H1 (cell line): ENCODE results near the gene PHLDA2. TPM values are rescaled to one million over a fixed set of nuclear protein-coding genes. Genes with fewer than 3 reads are reported as not detected.

Experiments used
- CTCF ChIA-PET: fragments of 300-600 bp; sonication (Branson Sonifier 250); formaldehyde crosslinking; loops from one replicate; lab custom pipeline; 2021; ENCODE audit not compliant: partially characterized antibody; lab: Charles Lee
- POLR2A ChIA-PET: fragments of 300-600 bp; sonication (Branson Sonifier 250); formaldehyde crosslinking; loops from one replicate; lab custom pipeline; 2021; ENCODE audit warnings: inconsistent platforms; ENCODE audit not compliant: partially characterized antibody; lab: Charles Lee
- DNase-seq, 2 experiments: peaks; one replicate each; pipeline versions ENCODE4 v3.0.0 to v3.0.0-alpha.2; 2010 to 2022; ENCODE audit warnings: low spot score in 2 of 2, low read depth in 1 of 2, mixed read lengths in 1 of 2
- FAIRE-seq: peaks from 2 replicates; lab custom pipeline; 2011; peaks lifted over from hg19 to GRCh38; lab: Jason Lieb, UNC
- H2AFZ ChIP-seq: 2 replicates; pipeline ENCODE4 v1.8.1; 2012; ENCODE audit warnings: low read length, inconsistent platforms
- H2AK5ac ChIP-seq: 2 replicates; pipeline ENCODE4 v1.6.1; 2013; ENCODE audit warnings: low read depth, low read length
- H2BK120ac ChIP-seq: replicated peaks from 2 replicates; pipeline ENCODE3; 2013; ENCODE audit warnings: low read depth, low read length, inconsistent platforms
- H2BK12ac ChIP-seq: 2 replicates; pipeline ENCODE4 v1.6.1; 2013; ENCODE audit warnings: low read depth, low read length
- H2BK15ac ChIP-seq: 2 replicates; pipeline ENCODE4 v1.6.1; 2013; ENCODE audit warnings: low read length
- H2BK20ac ChIP-seq: 2 replicates; pipeline ENCODE4 v1.6.1; 2013; ENCODE audit warnings: low read length
- H2BK5ac ChIP-seq: 2 replicates; pipeline ENCODE4 v1.6.1; 2013; ENCODE audit warnings: low read depth, low read length
- H3K14ac ChIP-seq: 2 replicates; pipeline ENCODE4 v1.6.1; 2013; ENCODE audit warnings: inconsistent platforms; ENCODE audit not compliant: insufficient read length
- H3K18ac ChIP-seq: 2 replicates; pipeline ENCODE4 v1.6.1; 2013; ENCODE audit warnings: low read length; ENCODE audit errors: extremely low read depth
- H3K23ac ChIP-seq: 2 replicates; pipeline ENCODE4 v1.6.1; 2013; ENCODE audit warnings: inconsistent platforms; ENCODE audit not compliant: insufficient read length
- H3K23me2 ChIP-seq: 2 replicates; pipeline ENCODE4 v1.6.1; 2013; ENCODE audit warnings: low read depth, low read length
- H3K27ac ChIP-seq: 2 replicates; pipeline ENCODE4 v1.6.1; 2011; ENCODE audit warnings: low read depth, low read length, inconsistent platforms
- H3K27me3 ChIP-seq, 4 experiments: replicated peaks in 1 of 4; 1 replicate in 1 of 4; 2 replicates in 3 of 4; pipeline versions ENCODE4 v1.6.1 to v1.8.1; 2011 to 2013; ENCODE audit warnings: low read length in 3 of 4, mild to moderate bottlenecking in 3 of 4, inconsistent platforms in 2 of 4, mixed read lengths in 2 of 4, moderate library complexity in 1 of 4; ENCODE audit not compliant: control insufficient read depth in 3 of 4, insufficient read depth in 3 of 4; ENCODE audit errors: extremely low read depth in 1 of 4
- H3K36me3 ChIP-seq, 4 experiments: 2 replicates each; pipeline versions ENCODE4 v1.6.1 to v1.8.1; 2011 to 2013; ENCODE audit warnings: mild to moderate bottlenecking in 4 of 4, low read length in 3 of 4, moderate library complexity in 2 of 4, control low read depth in 1 of 4, inconsistent platforms in 1 of 4; ENCODE audit not compliant: insufficient read depth in 4 of 4, control insufficient read depth in 2 of 4
- H3K4ac ChIP-seq: replicated peaks from 2 replicates; pipeline ENCODE3; 2013; ENCODE audit warnings: low read length, low read depth, mixed read lengths, inconsistent platforms; ENCODE audit not compliant: insufficient read length
- H3K4me1 ChIP-seq, 4 experiments: replicated peaks in 1 of 4; 1 replicate in 1 of 4; 2 replicates in 3 of 4; pipeline versions ENCODE4 v1.6.1 to v1.8.1; 2011 to 2013; ENCODE audit warnings: low read length in 3 of 4, inconsistent platforms in 2 of 4, mixed read lengths in 1 of 4; ENCODE audit not compliant: insufficient read depth in 4 of 4, control insufficient read depth in 3 of 4
- H3K4me2 ChIP-seq, 2 experiments: 2 replicates each; pipeline versions ENCODE4 v1.6.1 to v1.8.1; 2011 to 2013; ENCODE audit warnings: low read depth in 2 of 2, low read length in 2 of 2, control low read depth in 1 of 2, inconsistent platforms in 1 of 2, mild to moderate bottlenecking in 1 of 2; ENCODE audit not compliant: insufficient read depth in 1 of 2
- H3K4me3 ChIP-seq, 4 experiments: fragments of 200-600, 300-600 bp in 1 of 4; sonication (generic), shearing (Covaris generic), sonication (Bioruptor Twin) in 1 of 4; 2 replicates each; pipeline versions ENCODE4 v1.5.1 to v1.8.1; 2011 to 2016; ENCODE audit warnings: low read length in 4 of 4, low read depth in 3 of 4, control low read depth in 2 of 4, inconsistent platforms in 2 of 4, mild to moderate bottlenecking in 2 of 4, mixed read lengths in 1 of 4, moderate library complexity in 1 of 4; ENCODE audit not compliant: insufficient read depth in 2 of 4; ENCODE audit errors: extremely low read depth in 1 of 4
- H3K56ac ChIP-seq: replicated peaks from 2 replicates; pipeline ENCODE3; 2013; ENCODE audit warnings: low read depth, mild to moderate bottlenecking, mixed read lengths, low read length, inconsistent platforms; ENCODE audit not compliant: insufficient read length
- H3K79me1 ChIP-seq: 2 replicates; pipeline ENCODE4 v1.6.1; 2013; ENCODE audit warnings: low read depth, low read length, control low read depth
- H3K79me2 ChIP-seq, 2 experiments: 2 replicates each; pipeline versions ENCODE4 v1.6.1 to v1.8.1; 2012 to 2013; ENCODE audit warnings: low read length in 2 of 2, mild to moderate bottlenecking in 2 of 2, inconsistent platforms in 1 of 2; ENCODE audit not compliant: insufficient read depth in 2 of 2, control insufficient read depth in 1 of 2
- H3K9ac ChIP-seq, 4 experiments: replicated peaks in 1 of 4; 1 replicate in 1 of 4; 2 replicates in 3 of 4; pipeline versions ENCODE4 v1.6.1 to v1.8.1; 2011 to 2013; ENCODE audit warnings: low read depth in 3 of 4, low read length in 3 of 4, control low read depth in 2 of 4, mild to moderate bottlenecking in 2 of 4, moderate library complexity in 2 of 4, inconsistent platforms in 1 of 4; ENCODE audit errors: extremely low read depth in 1 of 4
- H3K9me3 ChIP-seq, 2 experiments: 2 replicates each; pipeline versions ENCODE4 v1.6.1 to v1.8.1; 2012 to 2013; ENCODE audit warnings: mild to moderate bottlenecking in 2 of 2, moderate library complexity in 2 of 2, control low read depth in 1 of 2, inconsistent platforms in 1 of 2, low read depth in 1 of 2, low read length in 1 of 2, mixed read lengths in 1 of 2; ENCODE audit not compliant: insufficient read depth in 2 of 2
- H4K20me1 ChIP-seq, 2 experiments: replicated peaks in 1 of 2; 2 replicates each; pipeline versions ENCODE3 to v1.8.1; 2011 to 2013; ENCODE audit warnings: inconsistent platforms in 2 of 2, low read length in 2 of 2, mild to moderate bottlenecking in 1 of 2; ENCODE audit not compliant: insufficient read depth in 2 of 2, control insufficient read depth in 1 of 2
- H4K5ac ChIP-seq: 2 replicates; pipeline ENCODE4 v1.6.1; 2013; ENCODE audit warnings: low read length, low read depth, mixed read lengths, inconsistent platforms; ENCODE audit not compliant: insufficient read length
- H4K8ac ChIP-seq: 2 replicates; pipeline ENCODE4 v1.8.0; 2013; ENCODE audit warnings: mild to moderate bottlenecking, moderate library complexity, low read length, inconsistent platforms; ENCODE audit not compliant: insufficient read depth; ENCODE audit errors: extremely low read depth
- H4K91ac ChIP-seq: replicated peaks from 2 replicates; pipeline ENCODE3; 2013; ENCODE audit warnings: low read length, mixed read lengths, inconsistent platforms; ENCODE audit not compliant: insufficient read length
- JUND ChIP-seq: IDR thresholded peaks from 2 replicates; pipeline ENCODE4 v1.6.1; 2011; ENCODE audit warnings: mild to moderate bottlenecking, improper control_type of control experiment, low read length
- KDM4A ChIP-seq: IDR thresholded peaks from one replicate; pipeline ENCODE4 v1.7.1; 2012; ENCODE audit warnings: low read depth, mild to moderate bottlenecking, moderate library complexity, low read length, inconsistent platforms; ENCODE audit not compliant: severe bottlenecking
- RNF2 ChIP-seq: fragments of 200-900, 300-1000 bp; sonication (generic); IDR thresholded peaks from 2 replicates; pipeline ENCODE4 v1.7.1; 2016; ENCODE audit warnings: borderline replicate concordance, low read depth, mild to moderate bottlenecking, antibody characterized with exemption, low read length; ENCODE audit not compliant: poor library complexity, severe bottlenecking; ENCODE audit errors: missing control alignments
- SP2 ChIP-seq: IDR thresholded peaks from 2 replicates; pipeline ENCODE4 v1.6.1; 2012; ENCODE audit warnings: mild to moderate bottlenecking, low read length, inconsistent platforms
- WGBS, 2 experiments: shearing (Covaris generic) in 1 of 2; methylation state at CpG; one replicate each; pipeline versions ENCODE4 v1.1.6 to v1.1.7; 2013 to 2015; ENCODE audit warnings: low lambda C conversion rate in 2 of 2, mixed read lengths in 2 of 2, inconsistent platforms in 1 of 2, low coverage in 1 of 2, missing lambda C conversion rate in 1 of 2; ENCODE audit not compliant: insufficient replicate concordance in 2 of 2, insufficient coverage in 1 of 2, insufficient read length in 1 of 2; ENCODE audit errors: extremely low coverage in 1 of 2, missing lambda C conversion rate in 1 of 2; 5-methylcytosine and 5-hydroxymethylcytosine counted together
- polyA plus RNA-seq, 7 experiments: library from polyadenylated mRNA; depleted of rRNA in 3 of 7; stranded (reverse) in 5 of 7; unstranded in 2 of 7; fragments of >200 nt in 5 of 7; fragments of 200-250 nt in 2 of 7; gene quantifications; 1 replicate in 5 of 7; 2 replicates in 1 of 7; 4 replicates in 1 of 7; pipeline versions ENCODE4 v1.2.1 to v1.2.3, GENCODE V29; 2011 to 2013; ENCODE audit warnings: missing spikeins in 2 of 7, mixed read lengths in 2 of 7
- total RNA-seq: library from RNA; stranded (reverse); fragmentation: NEBNext Ultra II Directional; extraction: Animal tissue kit (Norgen Biotek cat#: 25700); gene quantifications from 2 replicates; pipeline ENCODE4 v1.2.1, GENCODE V29; 2021
- TF ChIP-seq, protein P1 (sequence below): IDR thresholded peaks from 2 replicates; pipeline ENCODE4 v1.6.1; 2012; ENCODE audit warnings: inconsistent platforms

The PHLDA2 gene
- total and polyA plus RNA-seq, 2 of the 8 experiments (the other 6 are each of a cell fraction or from before 2014, with no cell fraction given), result 5.2 to 7.6 TPM

DNA sequence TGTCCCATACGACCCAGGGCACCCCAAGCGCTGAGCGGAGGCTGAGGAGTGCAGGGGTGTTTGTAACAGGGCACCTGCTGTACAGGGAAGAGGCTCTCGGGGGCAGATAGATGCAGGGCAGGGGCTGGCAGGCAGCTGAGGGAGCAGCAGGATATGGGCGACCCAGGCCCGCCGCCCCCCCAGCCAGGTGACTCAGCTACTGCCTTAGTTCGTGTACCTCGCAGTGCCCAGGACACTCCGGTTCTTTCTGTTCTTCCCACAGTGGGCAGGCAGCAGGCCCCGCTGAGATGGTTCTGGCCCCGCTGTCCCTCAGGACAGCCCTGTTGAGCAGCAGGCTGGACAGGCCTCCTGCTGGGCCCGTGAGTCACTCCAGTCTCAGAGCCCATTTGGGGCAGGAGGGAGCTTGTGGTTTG, 16.2 kb downstream of the PHLDA2 start:
- FAIRE-seq, result no peak
- Histone ChIP-seq H2BK12ac (peak overlapping the region; percentile 27; the same call in 1 of the 2 replicates), H2BK20ac (no peak overlapping the region)

More for the DNA sequence above, 16.2 kb downstream of the PHLDA2 start:
- Histone ChIP-seq H3K4me3 (no peak overlapping the region), H2BK120ac (no peak overlapping the region), H3K27me3 (no peaks in the 10 kb centered on the region), H3K9ac (no peak overlapping the region), H3K4me1 (peaks cover 0 to 19% (median 8%) of the 10 kb centered on the region in 4 experiments; a peak in 4 of 7 replicates), H4K8ac (no peak overlapping the region), H4K5ac (no peak overlapping the region), H3K79me2 (no peaks in the 10 kb centered on the region), H4K20me1 (peaks cover 0 to 4% of the 10 kb centered on the region in 2 experiments), H3K4ac (no peak overlapping the region), H3K56ac (no peak overlapping the region), H4K91ac (no peak overlapping the region), H3K36me3 (no peaks in the 10 kb centered on the region), H3K18ac (no peak overlapping the region), H2BK5ac (no peak overlapping the region), H3K27ac (no peak overlapping the region), H3K79me1 (no peaks in the 10 kb centered on the region), H2AFZ (no peak overlapping the region), H3K23ac (no peak overlapping the region), H2BK15ac (no peak overlapping the region), H3K9me3 (no peaks in the 10 kb centered on the region), H3K14ac (no peak overlapping the region), H3K23me2 (no peaks in the 10 kb centered on the region), H2AK5ac (no peak overlapping the region), H3K4me2 (no peak overlapping the region)
- no peak for TF ChIP-seq KDM4A
- TF ChIP-seq, protein P1, sequence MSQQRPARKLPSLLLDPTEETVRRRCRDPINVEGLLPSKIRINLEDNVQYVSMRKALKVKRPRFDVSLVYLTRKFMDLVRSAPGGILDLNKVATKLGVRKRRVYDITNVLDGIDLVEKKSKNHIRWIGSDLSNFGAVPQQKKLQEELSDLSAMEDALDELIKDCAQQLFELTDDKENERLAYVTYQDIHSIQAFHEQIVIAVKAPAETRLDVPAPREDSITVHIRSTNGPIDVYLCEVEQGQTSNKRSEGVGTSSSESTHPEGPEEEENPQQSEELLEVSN, result no peak
- 0 out of 2 replicates have a peak, but pooled peaks have one; percentile 10 for TF ChIP-seq JUND
- TF ChIP-seq SP2, result no peak
- no peak for TF ChIP-seq RNF2
- CTCF ChIA-PET, result interaction anchor here (1.1 to 3.4 kb wide), 4 partner anchors 21 to 381 kb away, joined by 3 to 19 read pairs (median 4); no protein-coding TSS in a partner anchor
- 84% methylated on average over 10 of the region's 13 CpGs; no CpG with 5 or more reads in 1 of the 2 experiments for WGBS, 2 experiments
- POLR2A ChIA-PET, result interaction anchor here (1.0 to 1.8 kb wide), 3 partner anchors 10 to 28 kb away, joined by 3 to 6 read pairs (median 5); partner anchors contain the start of gene PHLDA2
- DNase-seq, result no peak
